WI38 (cell line): ENCODE measurements around the gene TXNRD3.

Experiments used
- H3K4me3 ChIP-seq: 2 replicates; pipeline ENCODE4 v1.5.1; 2011; ENCODE audit warnings: low read depth, mild to moderate bottlenecking, control low read depth, low read length
- TF ChIP-seq, protein P1 (sequence below): IDR thresholded peaks from 2 replicates; pipeline ENCODE4 v1.5.1; 2012; ENCODE audit warnings: low read depth, mild to moderate bottlenecking, control low read depth, low read length

Gene TXNRD3

DNA sequence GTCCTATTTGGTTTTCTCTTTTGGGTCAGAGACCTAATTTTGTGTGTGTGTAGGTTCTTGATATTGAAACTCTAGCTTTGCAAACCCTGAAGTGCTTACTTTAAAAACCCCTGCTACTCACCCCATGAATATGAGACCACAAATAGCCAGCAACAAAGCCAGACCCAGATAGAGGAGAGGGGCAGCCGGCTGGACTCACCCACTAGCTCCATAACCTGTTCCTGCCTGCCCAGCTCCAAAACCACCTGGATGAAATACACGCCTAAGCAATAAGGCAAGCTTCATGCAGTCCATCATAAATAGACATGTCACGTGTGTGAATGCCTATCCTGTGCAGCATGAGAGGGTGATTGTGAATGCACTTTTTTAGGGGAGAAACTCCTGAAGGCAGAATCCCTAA lies 3.7 kb upstream of the TXNRD3 start:
- TF ChIP-seq, protein P1, sequence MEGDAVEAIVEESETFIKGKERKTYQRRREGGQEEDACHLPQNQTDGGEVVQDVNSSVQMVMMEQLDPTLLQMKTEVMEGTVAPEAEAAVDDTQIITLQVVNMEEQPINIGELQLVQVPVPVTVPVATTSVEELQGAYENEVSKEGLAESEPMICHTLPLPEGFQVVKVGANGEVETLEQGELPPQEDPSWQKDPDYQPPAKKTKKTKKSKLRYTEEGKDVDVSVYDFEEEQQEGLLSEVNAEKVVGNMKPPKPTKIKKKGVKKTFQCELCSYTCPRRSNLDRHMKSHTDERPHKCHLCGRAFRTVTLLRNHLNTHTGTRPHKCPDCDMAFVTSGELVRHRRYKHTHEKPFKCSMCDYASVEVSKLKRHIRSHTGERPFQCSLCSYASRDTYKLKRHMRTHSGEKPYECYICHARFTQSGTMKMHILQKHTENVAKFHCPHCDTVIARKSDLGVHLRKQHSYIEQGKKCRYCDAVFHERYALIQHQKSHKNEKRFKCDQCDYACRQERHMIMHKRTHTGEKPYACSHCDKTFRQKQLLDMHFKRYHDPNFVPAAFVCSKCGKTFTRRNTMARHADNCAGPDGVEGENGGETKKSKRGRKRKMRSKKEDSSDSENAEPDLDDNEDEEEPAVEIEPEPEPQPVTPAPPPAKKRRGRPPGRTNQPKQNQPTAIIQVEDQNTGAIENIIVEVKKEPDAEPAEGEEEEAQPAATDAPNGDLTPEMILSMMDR = no peak
- no peak overlapping the region for H3K4me3 ChIP-seq

DNA sequence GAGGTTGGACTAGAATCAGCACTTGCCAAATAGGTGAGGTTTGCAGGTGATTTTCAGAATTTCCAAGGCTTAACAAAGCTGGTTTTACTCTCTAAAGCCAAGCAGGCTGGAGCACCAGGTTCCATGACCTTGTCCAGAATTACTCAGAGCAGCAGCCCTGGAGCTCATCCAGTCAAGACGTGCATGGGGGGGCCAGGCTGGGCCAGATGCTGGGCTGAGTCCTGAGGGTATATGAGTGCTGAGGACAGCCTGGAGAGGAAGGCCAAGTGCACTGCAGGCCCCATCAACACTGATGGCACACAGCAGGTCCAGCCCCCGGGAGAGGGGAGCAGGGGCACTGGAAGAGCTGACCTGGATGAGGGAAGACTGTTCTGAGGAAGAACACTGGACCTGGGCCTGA lies 3.0 kb upstream of the TXNRD3 start:
- TF ChIP-seq, protein P1 = no peak
- H3K4me3 ChIP-seq = no peak overlapping the region

DNA sequence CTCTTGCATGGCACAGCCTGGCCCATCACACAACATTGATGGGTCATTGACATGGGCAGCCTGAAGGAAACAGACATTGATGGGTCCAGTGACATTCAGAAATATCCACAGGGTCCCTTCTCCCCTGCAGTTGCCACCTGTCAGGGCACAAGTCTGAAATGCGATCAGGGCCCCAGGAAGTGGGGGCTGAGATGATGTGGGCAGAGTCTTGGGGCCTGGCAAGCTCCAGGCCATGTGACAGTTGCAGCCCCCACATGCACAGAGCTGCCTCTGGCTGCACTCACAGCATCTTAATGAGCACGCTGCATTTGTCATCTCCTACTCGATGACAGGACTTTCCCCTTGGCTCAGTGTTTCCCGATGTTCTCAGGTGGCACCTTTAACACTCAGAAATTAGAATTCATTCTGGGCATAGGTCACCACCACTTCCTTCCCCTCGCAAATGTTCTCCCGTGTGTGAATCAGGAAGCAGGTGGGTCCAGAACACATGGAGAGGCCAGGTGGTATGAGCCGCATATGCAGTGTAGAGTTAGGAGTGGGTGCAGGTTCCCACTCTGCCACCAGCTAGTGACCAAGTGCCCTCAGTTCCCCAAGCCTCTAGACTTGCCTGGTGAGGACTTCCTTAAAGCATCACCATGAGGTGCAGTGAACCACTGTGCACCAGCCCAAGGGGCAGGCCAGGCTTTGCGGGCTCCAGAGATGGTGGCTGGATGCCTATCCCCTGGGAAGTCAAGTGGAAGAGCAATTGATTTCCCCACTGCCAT lies 1.6 kb upstream of the TXNRD3 start:
- H3K4me3 ChIP-seq = no peak overlapping the region
- TF ChIP-seq, protein P1 = no peak

DNA sequence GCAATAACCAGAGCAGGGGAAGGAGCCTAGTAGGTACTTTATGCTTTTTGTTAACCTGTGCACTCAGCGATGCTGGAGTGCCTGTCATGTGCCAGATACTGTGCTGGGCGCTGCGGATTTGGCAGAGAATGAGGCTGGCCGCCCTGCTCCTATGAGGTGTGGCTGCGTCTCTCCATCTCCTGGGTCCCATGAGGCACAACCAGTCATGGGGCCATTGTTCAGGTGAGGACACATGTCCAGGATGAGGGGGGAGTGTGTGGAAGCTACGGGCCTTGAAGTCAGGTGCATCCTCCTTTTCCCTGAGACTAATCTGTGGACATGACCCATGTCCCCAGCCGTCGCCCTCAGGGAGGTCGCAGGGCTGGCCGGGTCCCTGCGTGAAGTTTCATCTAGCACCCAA lies 963 bp upstream of the TXNRD3 start:
- TF ChIP-seq, protein P1 = no peak
- no peak overlapping the region for H3K4me3 ChIP-seq

DNA sequence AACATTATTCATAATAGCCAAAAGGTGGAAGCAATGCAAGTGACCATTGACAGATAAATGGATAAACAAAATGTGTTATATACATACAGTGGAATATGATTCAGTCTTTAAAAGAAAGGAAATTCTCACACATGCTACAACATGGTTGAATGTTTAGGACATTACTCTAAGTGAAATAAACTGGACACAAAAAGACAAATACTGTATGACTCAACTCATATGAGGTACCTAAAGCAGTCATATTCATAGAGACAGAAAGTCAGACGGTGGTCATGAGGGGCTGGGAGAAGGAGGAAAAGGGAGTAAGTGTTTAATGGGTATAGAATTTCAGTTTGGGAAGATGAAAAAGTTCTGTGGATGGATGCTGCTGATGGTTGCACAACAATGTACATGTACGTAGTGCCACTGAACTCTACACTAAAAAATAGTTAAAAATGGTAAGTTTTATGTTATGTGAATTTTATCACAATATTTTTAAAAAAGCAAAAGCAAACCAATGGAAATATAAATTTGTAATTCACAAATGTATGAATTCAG lies 5.3 kb downstream of the TXNRD3 start:
- TF ChIP-seq, protein P1 = no peak

DNA sequence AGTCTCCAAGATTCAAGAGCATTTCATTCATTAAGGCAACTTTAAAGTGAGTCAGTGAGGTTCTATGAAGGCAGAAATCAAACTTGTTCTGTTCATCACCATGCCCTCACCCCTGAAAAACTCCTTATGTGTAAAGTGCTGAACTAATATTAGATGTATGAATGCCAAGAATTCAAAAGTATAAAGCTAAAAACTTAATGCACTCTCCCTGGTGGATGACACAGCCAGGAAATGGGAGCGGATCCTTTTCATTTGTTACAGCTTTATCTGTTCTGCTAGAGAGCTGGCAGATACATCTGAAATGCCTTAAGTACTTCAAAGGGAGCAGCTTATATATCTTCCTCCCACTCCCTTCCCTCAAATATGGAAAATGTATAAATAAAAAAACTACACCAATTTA lies 8.2 kb downstream of the TXNRD3 start:
- no peak overlapping the region for H3K4me3 ChIP-seq
- TF ChIP-seq, protein P1 = no peak

More for the DNA sequence above, 5.3 kb downstream of the TXNRD3 start:
- H3K4me3 ChIP-seq = no peak overlapping the region

DNA sequence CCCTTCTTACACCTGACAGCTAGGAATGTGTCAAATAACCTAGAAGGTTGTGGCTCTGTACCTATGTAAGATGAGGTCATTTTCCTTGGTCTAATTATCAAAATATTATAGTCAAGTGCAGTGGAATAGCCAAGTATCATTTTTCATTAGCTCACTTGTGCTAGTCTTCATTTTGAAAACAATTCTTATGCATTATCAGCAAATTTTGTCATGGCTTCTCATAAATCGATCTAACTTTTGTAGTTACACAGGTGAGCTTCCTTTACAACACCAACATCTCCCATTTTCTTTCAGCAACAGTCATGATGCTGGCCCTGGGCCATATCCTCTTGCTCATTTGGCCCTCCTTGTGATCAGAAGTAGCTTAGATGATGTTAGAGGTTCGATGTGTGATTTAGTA lies 10.3 kb downstream of the TXNRD3 start:
- H3K4me3 ChIP-seq = no peak overlapping the region
- TF ChIP-seq, protein P1 = no peak
